Skeletal muscle tissue (tissue), 4 donors: ENCODE measurements around the gene ZBTB47. TPM values are rescaled to one million over a fixed set of nuclear protein-coding genes. Genes with fewer than 3 reads are reported as not detected.

Experiments
- H3K27ac ChIP-seq: one replicate; pipeline ENCODE4 v1.7.0; 2013; ENCODE audit warnings: mild to moderate bottlenecking, low read depth, low read length, inconsistent platforms
- H3K27me3 ChIP-seq, 3 donors: one replicate each; pipeline ENCODE4 v1.7.0; 2013; ENCODE audit warnings: low read length in 3 of 3; ENCODE audit not compliant: control insufficient read depth in 3 of 3, insufficient read depth in 3 of 3
- H3K36me3 ChIP-seq, 3 donors: one replicate each; pipeline ENCODE4 v1.7.0; 2013; ENCODE audit warnings: low read length in 3 of 3; ENCODE audit not compliant: control insufficient read depth in 3 of 3, insufficient read depth in 3 of 3
- H3K4me1 ChIP-seq, 3 donors: one replicate each; pipeline ENCODE4 v1.7.0; 2013; ENCODE audit warnings: low read length in 3 of 3, mild to moderate bottlenecking in 3 of 3; ENCODE audit not compliant: control insufficient read depth in 3 of 3, insufficient read depth in 3 of 3
- H3K4me3 ChIP-seq, 3 donors: one replicate each; pipeline ENCODE4 v1.7.0; 2013; ENCODE audit warnings: low read length in 3 of 3
- H3K9ac ChIP-seq, 3 donors: one replicate each; pipeline ENCODE4 v1.7.0; 2013; ENCODE audit warnings: low read length in 3 of 3, mild to moderate bottlenecking in 3 of 3, moderate library complexity in 2 of 3, low read depth in 1 of 3
- H3K9me3 ChIP-seq, 3 donors: one replicate each; pipeline ENCODE4 v1.7.0; 2013; ENCODE audit warnings: low read length in 3 of 3; ENCODE audit not compliant: control insufficient read depth in 3 of 3
- total RNA-seq: library from RNA; depleted of rRNA; stranded (reverse); fragments of >200 nt; gene quantifications from one replicate; pipeline ENCODE4 v1.2.3, GENCODE V29; 2014
- donor health status: Osteomylitis.

Gene ZBTB47
- total RNA-seq, 1 donor from 2014 or later, result 21.4 TPM

DNA sequence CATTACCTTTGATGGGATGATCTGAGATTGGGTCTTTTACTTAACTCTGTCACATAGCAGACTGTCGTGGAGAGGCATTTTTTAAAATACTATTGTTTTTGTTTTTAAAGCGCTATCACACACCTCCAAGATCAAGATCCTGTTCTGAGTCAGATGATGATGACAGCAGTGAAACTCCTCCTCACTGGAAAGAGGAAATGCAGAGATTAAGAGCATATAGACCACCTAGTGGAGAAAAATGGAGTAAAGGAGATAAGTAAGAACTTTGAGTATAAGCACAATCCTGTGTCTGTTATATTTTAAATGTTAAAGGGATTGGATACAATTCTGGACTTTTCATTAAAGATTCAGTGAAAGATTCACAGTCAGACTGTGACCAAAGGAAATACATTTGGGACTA, 18.4 kb upstream of the ZBTB47 start:
- no peak overlapping the region for H3K9ac ChIP-seq
- H3K4me3 ChIP-seq, result no peak overlapping the region
- H3K27me3 ChIP-seq, result no peaks in the 10 kb centered on the region
- H3K36me3 ChIP-seq, result peaks cover 52 to 82% (median 78%) of the 10 kb centered on the region in 3 donors
- H3K9me3 ChIP-seq, result no peaks in the 10 kb centered on the region
- peaks cover 0 to 2% (median 0%) of the 10 kb centered on the region in 3 donors for H3K4me1 ChIP-seq
- no peak overlapping the region for H3K27ac ChIP-seq

DNA sequence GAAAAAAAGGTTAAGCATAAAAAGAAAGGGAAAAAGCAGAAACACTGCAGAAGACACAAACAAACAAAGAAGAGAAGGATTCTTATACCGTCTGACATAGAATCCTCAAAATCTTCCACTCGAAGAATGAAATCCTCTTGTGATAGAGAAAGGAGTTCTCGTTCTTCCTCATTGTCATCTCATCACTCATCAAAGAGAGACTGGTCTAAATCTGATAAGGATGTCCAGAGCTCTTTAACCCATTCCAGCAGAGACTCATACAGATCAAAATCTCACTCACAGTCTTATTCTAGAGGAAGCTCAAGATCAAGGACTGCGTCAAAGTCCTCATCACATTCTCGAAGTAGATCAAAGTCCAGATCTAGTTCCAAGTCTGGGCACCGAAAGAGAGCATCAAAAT, 16.5 kb upstream of the ZBTB47 start:
- Histone ChIP-seq H3K27ac (no peak overlapping the region), H3K9ac (no peak overlapping the region), H3K4me1 (peaks cover 0 to 2% (median 0%) of the 10 kb centered on the region in 3 donors), H3K36me3 (peaks cover 51 to 73% (median 73%) of the 10 kb centered on the region in 3 donors), H3K4me3 (no peak overlapping the region), H3K27me3 (no peaks in the 10 kb centered on the region), H3K9me3 (no peaks in the 10 kb centered on the region)

DNA sequence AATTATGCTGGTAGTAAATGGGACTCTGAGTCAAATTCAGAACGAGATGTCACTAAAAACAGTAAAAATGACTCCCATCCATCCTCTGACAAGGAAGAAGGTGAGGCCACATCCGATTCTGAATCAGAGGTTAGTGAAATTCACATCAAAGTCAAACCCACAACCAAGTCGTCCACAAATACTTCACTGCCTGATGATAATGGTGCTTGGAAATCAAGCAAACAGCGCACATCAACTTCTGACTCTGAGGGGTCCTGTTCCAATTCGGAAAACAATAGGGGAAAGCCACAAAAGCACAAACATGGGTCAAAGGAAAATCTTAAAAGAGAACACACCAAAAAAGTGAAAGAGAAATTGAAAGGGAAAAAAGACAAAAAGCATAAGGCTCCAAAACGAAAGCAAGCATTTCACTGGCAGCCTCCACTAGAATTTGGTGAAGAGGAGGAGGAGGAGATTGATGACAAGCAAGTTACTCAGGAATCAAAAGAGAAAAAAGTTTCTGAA, 15.1 kb upstream of the ZBTB47 start:
- H3K27me3 ChIP-seq, result no peaks in the 10 kb centered on the region
- no peak overlapping the region for H3K9ac ChIP-seq
- no peaks in the 10 kb centered on the region for H3K9me3 ChIP-seq
- H3K4me3 ChIP-seq, result no peak overlapping the region
- no peak overlapping the region for H3K27ac ChIP-seq
- peaks cover 57 to 78% (median 75%) of the 10 kb centered on the region in 3 donors for H3K36me3 ChIP-seq
- peaks cover 0 to 2% (median 0%) of the 10 kb centered on the region in 3 donors for H3K4me1 ChIP-seq

DNA sequence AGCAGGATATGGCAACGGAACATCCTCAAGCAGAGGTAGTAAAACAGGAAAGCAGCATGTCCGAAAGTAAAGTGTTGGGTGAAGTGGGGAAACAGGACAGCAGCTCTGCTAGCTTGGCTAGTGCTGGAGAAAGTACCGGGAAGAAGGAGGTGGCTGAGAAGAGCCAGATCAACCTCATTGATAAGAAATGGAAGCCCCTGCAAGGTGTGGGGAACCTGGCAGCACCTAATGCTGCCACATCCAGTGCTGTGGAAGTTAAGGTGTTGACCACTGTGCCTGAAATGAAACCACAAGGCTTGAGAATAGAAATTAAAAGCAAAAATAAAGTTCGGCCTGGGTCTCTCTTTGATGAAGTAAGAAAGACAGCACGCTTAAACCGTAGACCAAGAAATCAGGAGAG, 14.3 kb upstream of the ZBTB47 start:
- Histone ChIP-seq H3K9ac (no peak overlapping the region), H3K27ac (no peak overlapping the region), H3K4me1 (peaks cover 0 to 2% (median 0%) of the 10 kb centered on the region in 3 donors), H3K4me3 (no peak overlapping the region), H3K9me3 (no peaks in the 10 kb centered on the region), H3K27me3 (no peaks in the 10 kb centered on the region), H3K36me3 (peaks cover 58 to 79% (median 75%) of the 10 kb centered on the region in 3 donors)

DNA sequence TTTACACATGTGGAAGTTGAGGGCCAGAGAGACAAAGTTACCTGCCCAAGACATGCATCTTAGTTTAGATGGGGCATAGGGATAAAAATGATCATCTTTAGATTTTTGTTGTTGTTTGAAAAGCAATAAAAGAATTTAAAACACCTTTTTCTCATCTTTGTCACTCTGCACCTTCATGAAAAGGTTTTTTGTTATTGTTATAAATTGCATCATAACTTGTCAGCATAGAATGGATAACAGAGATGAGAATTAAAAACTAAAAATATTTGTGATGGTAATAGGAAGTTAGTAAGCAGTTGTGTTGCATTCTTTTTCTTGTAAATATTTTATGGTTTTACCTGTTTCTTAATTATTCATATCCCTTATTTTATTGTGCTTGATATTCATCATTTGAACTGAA, 13.4 kb upstream of the ZBTB47 start:
- H3K9ac ChIP-seq, result no peak overlapping the region
- peaks cover 0 to 2% (median 0%) of the 10 kb centered on the region in 3 donors for H3K4me1 ChIP-seq
- H3K4me3 ChIP-seq, result no peak overlapping the region
- no peaks in the 10 kb centered on the region for H3K27me3 ChIP-seq
- no peaks in the 10 kb centered on the region for H3K9me3 ChIP-seq
- H3K27ac ChIP-seq, result no peak overlapping the region
- H3K36me3 ChIP-seq, result peaks cover 65 to 86% (median 77%) of the 10 kb centered on the region in 3 donors

DNA sequence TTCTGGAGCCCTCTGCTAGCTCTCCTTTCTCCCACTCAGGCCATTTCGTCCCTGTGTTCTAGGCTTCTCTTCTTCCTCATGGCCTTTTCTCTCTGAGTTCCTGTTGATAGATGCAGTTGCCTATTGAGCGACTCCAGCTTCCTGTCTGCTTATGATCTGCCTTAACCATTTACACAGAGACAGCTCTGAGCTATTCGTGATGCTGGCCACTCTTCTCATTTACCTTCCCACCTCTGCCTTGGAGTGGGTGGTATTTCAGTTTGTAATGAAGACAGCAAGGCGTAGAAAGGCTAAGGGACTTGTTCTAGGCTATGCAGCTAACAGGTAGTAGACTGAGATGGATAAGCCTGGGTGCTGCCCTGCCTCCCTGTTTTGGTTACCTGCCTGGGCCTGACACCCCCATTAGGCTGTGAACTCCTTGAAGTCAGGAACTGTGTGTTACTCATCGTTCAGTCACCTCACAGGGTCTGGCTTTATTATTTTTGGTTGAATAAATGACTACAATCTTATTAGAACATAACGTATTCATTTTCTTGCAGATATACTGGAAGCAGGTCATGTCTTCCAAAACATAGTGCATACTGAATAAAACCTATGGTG, 12.6 kb upstream of the ZBTB47 start:
- H3K9me3 ChIP-seq, result no peaks in the 10 kb centered on the region
- no peak overlapping the region for H3K27ac ChIP-seq
- peaks cover 0 to 2% (median 0%) of the 10 kb centered on the region in 3 donors for H3K4me1 ChIP-seq
- H3K36me3 ChIP-seq, result peaks cover 63 to 86% (median 78%) of the 10 kb centered on the region in 3 donors
- no peaks in the 10 kb centered on the region for H3K27me3 ChIP-seq
- H3K4me3 ChIP-seq, result no peak overlapping the region
- no peak overlapping the region for H3K9ac ChIP-seq

DNA sequence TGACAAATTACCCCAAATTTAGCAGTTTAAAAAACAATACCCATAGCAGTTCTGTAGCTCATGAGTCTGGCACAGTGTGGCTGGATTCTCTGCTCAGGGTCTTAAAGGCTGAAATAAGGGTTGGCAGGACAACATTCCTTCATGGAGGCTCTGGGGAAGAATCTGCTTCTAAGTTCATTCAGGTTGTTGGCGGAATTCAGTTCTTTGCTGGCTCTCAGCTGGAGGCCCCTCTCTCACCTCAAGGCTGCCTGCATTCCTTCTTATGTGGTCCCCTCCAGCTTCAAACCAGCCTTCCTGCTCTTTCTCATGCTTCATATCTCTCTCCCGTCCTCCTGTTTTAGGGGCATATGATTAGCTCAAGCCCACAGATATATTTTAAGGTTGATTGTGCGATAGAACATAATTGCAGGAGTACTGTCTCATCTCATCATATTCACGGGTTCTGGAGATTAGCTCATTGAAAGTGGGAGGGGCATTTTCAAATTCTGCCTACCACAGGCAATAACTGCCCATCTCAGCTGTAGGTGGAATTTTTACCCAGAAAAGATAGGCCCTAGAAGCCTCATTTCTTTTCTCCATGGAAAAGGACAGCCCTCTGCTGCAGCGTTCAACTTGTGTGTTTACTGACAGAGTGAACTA, 5.6 kb upstream of the ZBTB47 start:
- no peak overlapping the region for H3K27ac ChIP-seq
- no peak overlapping the region for H3K9ac ChIP-seq
- H3K4me3 ChIP-seq, result no peak overlapping the region
- peaks cover 26 to 51% (median 41%) of the 10 kb centered on the region in 3 donors for H3K36me3 ChIP-seq
- peaks cover 16 to 20% (median 16%) of the 10 kb centered on the region in 3 donors for H3K4me1 ChIP-seq
- H3K27me3 ChIP-seq, result no peaks in the 10 kb centered on the region
- no peaks in the 10 kb centered on the region for H3K9me3 ChIP-seq

DNA sequence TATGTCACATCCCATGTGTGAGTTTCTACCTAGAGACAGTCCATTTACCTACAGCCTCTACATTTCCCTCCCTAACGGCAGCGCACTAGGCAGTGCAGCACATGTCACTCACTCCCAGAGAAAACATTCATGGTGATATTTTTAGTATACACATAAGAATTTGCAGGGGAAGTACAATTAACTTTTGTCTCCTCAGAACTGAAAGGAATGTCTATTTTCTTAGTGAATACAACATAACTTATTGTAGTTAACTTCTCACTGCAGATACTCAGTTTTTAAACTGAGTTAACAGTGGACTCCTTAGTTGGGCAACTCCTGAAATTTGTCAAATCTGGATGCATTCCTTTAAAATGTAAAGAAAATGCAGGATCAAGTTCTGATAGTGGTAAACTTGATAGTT, 4.5 kb upstream of the ZBTB47 start:
- Histone ChIP-seq H3K27ac (no peak overlapping the region), H3K9me3 (no peaks in the 10 kb centered on the region), H3K27me3 (no peaks in the 10 kb centered on the region), H3K36me3 (peaks cover 19 to 41% (median 31%) of the 10 kb centered on the region in 3 donors), H3K9ac (no peak overlapping the region), H3K4me1 (peaks cover 25 to 30% (median 26%) of the 10 kb centered on the region in 3 donors), H3K4me3 (no peak overlapping the region)

DNA sequence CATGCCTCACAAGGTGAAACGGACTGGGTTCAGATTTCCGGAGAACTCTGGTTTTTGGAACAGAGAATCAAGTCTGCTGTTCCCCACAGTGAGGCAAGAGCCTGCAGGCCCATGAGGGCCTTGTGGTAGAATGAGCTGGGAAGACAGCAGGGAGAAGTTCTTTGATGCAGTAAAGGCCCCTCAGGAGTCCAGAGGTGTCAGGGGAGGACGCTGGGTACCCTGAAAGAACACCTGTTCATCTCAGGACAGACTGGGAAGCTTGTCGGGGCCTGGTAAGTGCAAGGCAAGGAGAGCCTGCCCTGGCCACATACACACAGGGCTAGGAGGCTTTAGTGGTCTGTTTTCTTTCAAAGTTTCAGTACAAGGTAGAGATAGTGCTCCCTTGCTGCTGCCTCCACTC, 3.7 kb upstream of the ZBTB47 start:
- H3K36me3 ChIP-seq, result peaks cover 11 to 34% (median 24%) of the 10 kb centered on the region in 3 donors
- H3K9me3 ChIP-seq, result no peaks in the 10 kb centered on the region
- no peak overlapping the region for H3K4me3 ChIP-seq
- no peak overlapping the region for H3K27ac ChIP-seq
- no peak overlapping the region for H3K9ac ChIP-seq
- H3K27me3 ChIP-seq, result no peaks in the 10 kb centered on the region
- peaks cover 25 to 30% (median 26%) of the 10 kb centered on the region in 3 donors for H3K4me1 ChIP-seq
